GM12878 (cell line): ENCODE measurements around the gene CEACAM1. TPM values are rescaled to one million over a fixed set of nuclear protein-coding genes. Genes with fewer than 3 reads are reported as not detected.

Source experiments
- ATAC-seq: fragments of 200-7000 bp; cut with Tn5 transposase; 3 replicates; pipeline ENCODE4 v1.9.1; 2020; ENCODE audit warnings: mild to moderate bottlenecking, moderate library complexity
- BruUV-seq: library from RNA; stranded (reverse); fragments of 400-500 nt; replicated peaks from 2 replicates; lab custom pipeline; 2021; lab: Mats Ljungman, UMichigan
- CTCF ChIA-PET: fragments of 300-600 bp; sonication (Branson Sonifier 250); formaldehyde crosslinking; extraction: SDS; loops from one replicate; lab custom pipeline; 2021; ENCODE audit warnings: inconsistent platforms; lab: Yijun Ruan, JAX
- POLR2A ChIA-PET: fragments of 350-600 bp; formaldehyde crosslinking; extraction: SDS; loops from one replicate; lab custom pipeline; 2021; ENCODE audit warnings: inconsistent platforms; lab: Charles Lee
- RAD21 ChIA-PET: fragments of 300-600 bp; sonication (Branson Sonifier 250); formaldehyde crosslinking; loops from one replicate; lab custom pipeline; 2023; ENCODE audit warnings: antibody characterized with exemption; ENCODE audit not compliant: unreplicated experiment; lab: Charles Lee
- SMC1A ChIA-PET: fragments of 300-600 bp; sonication (Branson Sonifier 250); formaldehyde crosslinking; loops from one replicate; lab custom pipeline; 2023; ENCODE audit not compliant: unreplicated experiment, uncharacterized antibody; lab: Charles Lee
- DNase-seq: peaks from one replicate; pipeline ENCODE4 v3.0.0-alpha.2; 2011; ENCODE audit warnings: low read depth, low spot score
- FAIRE-seq: peaks from 3 replicates; lab custom pipeline; 2011; peaks lifted over from hg19 to GRCh38; lab: Jason Lieb, UNC
- H2AFZ ChIP-seq: 2 replicates; pipeline ENCODE4 v1.6.0; 2011; ENCODE audit warnings: low read depth, low read length, control low read depth; ENCODE audit not compliant: control insufficient read depth
- H3K27ac ChIP-seq: 2 replicates; pipeline ENCODE4 v1.5.1; 2011; ENCODE audit warnings: control low read depth; ENCODE audit not compliant: control insufficient read depth, insufficient read depth
- H3K27me3 ChIP-seq, 2 experiments: replicated peaks in 1 of 2; 2 replicates each; pipeline versions ENCODE4 v1.6.0 to v1.6.1; 2011; ENCODE audit warnings: low read length in 1 of 2; ENCODE audit not compliant: control insufficient read depth in 2 of 2, insufficient read depth in 2 of 2
- H3K36me3 ChIP-seq, 2 experiments: 2 replicates each; pipeline ENCODE4 v1.5.1; 2011; ENCODE audit warnings: low read length in 1 of 2; ENCODE audit not compliant: control insufficient read depth in 2 of 2, insufficient read depth in 2 of 2
- H3K4me1 ChIP-seq: 2 replicates; pipeline ENCODE4 v1.6.1; 2011; ENCODE audit warnings: mild to moderate bottlenecking, low read length, moderate library complexity, mixed read lengths; ENCODE audit not compliant: control insufficient read depth, insufficient read depth
- H3K4me2 ChIP-seq: 2 replicates; pipeline ENCODE4 v1.6.0; 2011; ENCODE audit warnings: control low read depth; ENCODE audit not compliant: control insufficient read depth, insufficient read depth
- H3K4me3 ChIP-seq: fragments of 200-600 bp; sonication (generic); 2 replicates; pipeline ENCODE4 v1.5.1; 2016
- H3K79me2 ChIP-seq: 2 replicates; pipeline ENCODE4 v1.6.0; 2011; ENCODE audit warnings: low read length; ENCODE audit not compliant: control insufficient read depth, insufficient read depth
- H3K9ac ChIP-seq: 2 replicates; pipeline ENCODE4 v1.8.0; 2011; ENCODE audit warnings: low read length, control low read depth, mixed read lengths; ENCODE audit not compliant: control insufficient read depth, insufficient read depth
- H3K9me3 ChIP-seq: replicated peaks from 3 replicates; pipeline ENCODE4 v1.5.1; 2011; ENCODE audit warnings: mild to moderate bottlenecking, low read length; ENCODE audit not compliant: control insufficient read depth, insufficient read depth
- H4K20me1 ChIP-seq: 2 replicates; pipeline ENCODE4 v1.6.0; 2011; ENCODE audit not compliant: control insufficient read depth, insufficient read depth
- CHD2 ChIP-seq: IDR thresholded peaks from 2 replicates; pipeline ENCODE4 v1.6.1; 2011; ENCODE audit warnings: low read depth, low read length, improper control_type of control experiment, borderline replicate concordance
- CREM ChIP-seq: IDR thresholded peaks from 2 replicates; pipeline ENCODE4 v1.6.1; 2014; ENCODE audit warnings: antibody characterized with exemption, low read depth
- MXI1 ChIP-seq: fragments of 150-350 bp; IDR thresholded peaks from 2 replicates; pipeline ENCODE4 v1.6.1; 2011; ENCODE audit warnings: low read depth, mild to moderate bottlenecking, inconsistent platforms, low read length, improper control_type of control experiment
- PRDM15 ChIP-seq: fragments of 450-650 bp; formaldehyde crosslinking; IDR thresholded peaks from 2 replicates; pipeline ENCODE4 v1.4.0; 2020; ENCODE audit warnings: mild to moderate bottlenecking, moderate library complexity
- REST ChIP-seq: IDR thresholded peaks from 2 replicates; pipeline ENCODE4 v1.6.1; 2012; ENCODE audit warnings: mild to moderate bottlenecking, low read depth, low read length
- SIN3A ChIP-seq: IDR thresholded peaks from 2 replicates; pipeline ENCODE4 v1.6.1; 2012; ENCODE audit warnings: low read depth, low read length, improper control_type of control experiment
- SUPT20H ChIP-seq: IDR thresholded peaks from 2 replicates; pipeline ENCODE4 v1.6.1; 2011; ENCODE audit warnings: low read depth, mild to moderate bottlenecking, low read length, moderate library complexity, borderline replicate concordance; ENCODE audit not compliant: control insufficient read depth
- WRNIP1 ChIP-seq: IDR thresholded peaks from 2 replicates; pipeline ENCODE4 v1.6.1; 2011; ENCODE audit warnings: low read depth, low read length, improper control_type of control experiment, borderline replicate concordance
- ZBED1 ChIP-seq: IDR thresholded peaks from 2 replicates; pipeline ENCODE4 v1.6.1; 2016; ENCODE audit warnings: borderline replicate concordance
- ZNF274 ChIP-seq: IDR thresholded peaks from one replicate; pipeline ENCODE4 v1.8.0; 2011; ENCODE audit not compliant: insufficient read length, insufficient read depth
- WGBS: methylation state at CpG from one replicate; pipeline ENCODE4 v1.1.6; 2016; ENCODE audit warnings: low lambda C conversion rate; ENCODE audit not compliant: insufficient replicate concordance, insufficient coverage; ENCODE audit errors: missing lambda C conversion rate; 5-methylcytosine and 5-hydroxymethylcytosine counted together
- in situ Hi-C: fragments of 300-500 bp; cut with MboI; formaldehyde crosslinking; loops from 9 replicates; pipeline ENCODE4 v1.14.3; 2018; ENCODE audit warnings: mixed read lengths
- intact Hi-C: fragments of 100-400 bp; cut with micrococcal nuclease; formaldehyde crosslinking; loops from one replicate; pipeline ENCODE4 v1.14.2; 2022; ENCODE audit not compliant: unreplicated experiment
- polyA plus RNA-seq, 11 experiments: library from polyadenylated mRNA; depleted of rRNA in 4 of 11; unstranded in 6 of 11; stranded (reverse) in 5 of 11; fragments of >200 nt; fragmentation: Nextera tagmentation in 4 of 11; fragmentation: Illumina TruSeq in 1 of 11; extraction: Ambion mirVana in 4 of 11; extraction: Trizol in 1 of 11; gene quantifications; 1 replicate in 1 of 11; 2 replicates in 10 of 11; pipeline versions ENCODE4 v1.2.1 to v1.2.3, GENCODE V29; 2011 to 2016; ENCODE audit warnings: inconsistent platforms in 2 of 11, missing spikeins in 2 of 11, low read depth in 1 of 11
- total RNA-seq, 4 experiments: library from RNA; depleted of rRNA in 3 of 4; stranded (reverse); fragments of >200 nt in 3 of 4; fragmentation: Illumina TruSeq in 1 of 4; extraction: Trizol in 1 of 4; gene quantifications; 2 replicates each; pipeline versions ENCODE4 v1.2.1 to v1.2.3, GENCODE V29; 2013 to 2021

Gene CEACAM1
- total and polyA plus RNA-seq, 10 of the 15 experiments (the other 5 are each of a cell fraction or from before 2014, with no cell fraction given) = 3.9 to 24.0 (median 6.5) TPM

GRCh38 chr19:42555317-42555716, 27.0 kb upstream of the CEACAM1 start:
- intact Hi-C loops (no loop called here), in situ Hi-C loops (no loop called here)
- no peak for TF ChIP-seq SIN3A
- no peak for TF ChIP-seq PRDM15 (CRISPR knock-in tag)
- TF ChIP-seq ZBED1 = no peak
- TF ChIP-seq CREM = no peak
- no peak for TF ChIP-seq MXI1
- no peak for TF ChIP-seq ZNF274
- no peak for TF ChIP-seq WRNIP1
- no peak for TF ChIP-seq REST
- no peak for TF ChIP-seq CHD2
- TF ChIP-seq SUPT20H = no peak
- POLR2A ChIA-PET = no interaction called here
- ATAC-seq = no peak
- no peak overlapping the region for H2AFZ ChIP-seq
- 8% methylated on average over 5 of the region's 5 CpGs for WGBS
- H3K9me3 ChIP-seq = peaks cover 2% of the 10 kb centered on the region; the same call in 1 of the 3 replicates
- H3K4me2 ChIP-seq = no peak overlapping the region
- SMC1A ChIA-PET = no interaction called here
- no peak for FAIRE-seq
- H3K79me2 ChIP-seq = no peaks in the 10 kb centered on the region
- H3K4me3 ChIP-seq = no peak overlapping the region
- CTCF ChIA-PET = interaction anchor here (0.8 to 1.5 kb wide), 2 partner anchors 8 to 105 kb away, joined by 3 read pairs; no protein-coding TSS in a partner anchor
- RAD21 ChIA-PET = no interaction called here
- H3K27ac ChIP-seq = no peak overlapping the region
- H3K9ac ChIP-seq = no peak overlapping the region
- peaks cover 3 to 6% of the 10 kb centered on the region in 2 experiments; a peak in 2 of 4 replicates for H3K27me3 ChIP-seq
- no TSS peak for BruUV-seq
- DNase-seq = no peak
- H3K4me1 ChIP-seq = no peaks in the 10 kb centered on the region
- H4K20me1 ChIP-seq = no peaks in the 10 kb centered on the region
- no peaks in the 10 kb centered on the region for H3K36me3 ChIP-seq
